ENCODE data around the gene ADAMTS6.
"Not testable (repeated sequence)": the region's sequence is repeated elsewhere in the genome, so short reads cannot be mapped to it uniquely, and the experiment has no call there.

Gene ADAMTS6

GRCh38 chr5:65489119-65489518, 7.4 kb upstream of the ADAMTS6 start:
- H3K27ac ChIP-seq (replicated peaks), result no peak overlapping the region
- H3K4me3 ChIP-seq (replicated peaks; ENCODE audit: insufficient read depth, low read length), result no peak overlapping the region
- DNase-seq (ENCODE audit: low read depth in 1 of 2, low spot score in 1 of 2), result no peak
- no peaks in the 10 kb centered on the region for H3K27me3 ChIP-seq (ENCODE audit: insufficient read depth, poor library complexity, severe bottlenecking)
- TF ChIP-seq REST (IDR thresholded peaks at IDR 0.05; ENCODE audit: insufficient replicate concordance, low read depth) (no peak), CTCF (IDR thresholded peaks at IDR 0.05; ENCODE audit: insufficient read depth, low read length) (no peak), POLR2AphosphoS5 (IDR thresholded peaks at IDR 0.05; ENCODE audit: low read depth) (no peak), SPI1 (IDR thresholded peaks at IDR 0.05; ENCODE audit: borderline replicate concordance, low read depth) (no peak)

- DNase-seq (ENCODE audit: low read depth in 1 of 2, low spot score in 1 of 2); H3K27ac ChIP-seq (replicated peaks); H3K27me3 ChIP-seq (ENCODE audit: insufficient read depth, poor library complexity, severe bottlenecking): not testable (repeated sequence)
These were observed 6.4 kb upstream of the ADAMTS6 start for GRCh38 chr5:65488038-65488687.

GRCh38 chr5:65486803-65487202, 5.1 kb upstream of the ADAMTS6 start:
- DNase-seq (ENCODE audit: low read depth in 1 of 2, low spot score in 1 of 2); H3K27me3 ChIP-seq (ENCODE audit: insufficient read depth, poor library complexity, severe bottlenecking); H3K27ac ChIP-seq (replicated peaks); H3K4me3 ChIP-seq (replicated peaks; ENCODE audit: insufficient read depth, low read length): not testable (repeated sequence)

More at GRCh38 chr5:65488038-65488687, 6.4 kb upstream of the ADAMTS6 start:
- H3K4me3 ChIP-seq (replicated peaks; ENCODE audit: insufficient read depth, low read length), result not testable (repeated sequence)

- no peak overlapping the region for H3K4me3 ChIP-seq (replicated peaks; ENCODE audit: insufficient read depth, low read length)
- no peak for DNase-seq (ENCODE audit: low read depth in 1 of 2, low spot score in 1 of 2)
- TF ChIP-seq CTCF (IDR thresholded peaks at IDR 0.05; ENCODE audit: insufficient read depth, low read length), result no peak
- no peak for TF ChIP-seq REST (IDR thresholded peaks at IDR 0.05; ENCODE audit: insufficient replicate concordance, low read depth)
- no peak for TF ChIP-seq POLR2AphosphoS5 (IDR thresholded peaks at IDR 0.05; ENCODE audit: low read depth)
- no peak for TF ChIP-seq GABPA (IDR thresholded peaks at IDR 0.05; ENCODE audit: low read depth)
- TF ChIP-seq SPI1 (IDR thresholded peaks at IDR 0.05; ENCODE audit: borderline replicate concordance, low read depth), result no peak
- H3K27me3 ChIP-seq (ENCODE audit: insufficient read depth, poor library complexity, severe bottlenecking), result no peaks in the 10 kb centered on the region
- no peak overlapping the region for H3K27ac ChIP-seq (replicated peaks)
These were observed 3.7 kb upstream of the ADAMTS6 start for GRCh38 chr5:65485405-65485804.
